ENCODE results near the gene HS6ST3. TPM values are rescaled to one million over a fixed set of nuclear protein-coding genes. Genes with fewer than 3 reads are reported as not detected.

Gene HS6ST3
- total and polyA plus RNA-seq, 9 of the 15 experiments (the other 6 are each of a cell fraction or from before 2014, with no cell fraction given): not detected

GRCh38 chr13:96089139-96089538, 768 bp upstream of the HS6ST3 start:
- intact Hi-C loops (cut with micrococcal nuclease): no loop called here
- H2AFZ ChIP-seq (ENCODE audit: low read depth, low read length): no peak overlapping the region
- in situ Hi-C loops (cut with MboI): no loop called here
- peaks cover 16 to 19% of the 10 kb centered on the region in 2 experiments for H3K27me3 ChIP-seq (ENCODE audit: control insufficient read depth in 2 of 2, insufficient read depth in 2 of 2, low read length in 2 of 2)
- no TSS peak for BruUV-seq (replicated peaks)
- no peak overlapping the region for H3K9ac ChIP-seq (ENCODE audit: insufficient read depth in 1 of 2, low read depth in 2 of 2, low read length in 2 of 2)
- ATAC-seq: no peak
- H3K79me2 ChIP-seq (ENCODE audit: control insufficient read depth, insufficient read depth, low read length): no peaks in the 10 kb centered on the region
- WGBS (ENCODE audit: insufficient coverage, low coverage, missing lambda C conversion rate): 0% methylated on average over 4 of the region's 4 CpGs
- ChIA-PET CTCF (ENCODE audit: low intra/inter-chr PET ratio) (no interaction called here), POLR2A (interaction anchor here (1.0 kb wide), 1 partner anchor 9 kb away, joined by 3 read pairs; no protein-coding TSS in a partner anchor)
- H3K36me3 ChIP-seq (ENCODE audit: control insufficient read depth, insufficient read depth, low read length): no peaks in the 10 kb centered on the region
- H3K4me2 ChIP-seq (ENCODE audit: insufficient read depth, low read length): no peak overlapping the region
- no peak overlapping the region for H3K4me3 ChIP-seq
- FAIRE-seq: no peak
- H3K4me1 ChIP-seq (replicated peaks in 1 of 2; ENCODE audit: control insufficient read depth in 2 of 2, insufficient read depth in 2 of 2, low read length in 2 of 2): peaks cover 0 to 18% of the 10 kb centered on the region in 2 experiments; a peak in 2 of 5 replicates
- no peaks in the 10 kb centered on the region for H3K9me1 ChIP-seq (ENCODE audit: control insufficient read depth, insufficient read depth, low read length)
- TF ChIP-seq ETV1 (tag; conservative IDR thresholded peaks at IDR 0.05; ENCODE audit: low read depth) (no peak), CBX2 (IDR thresholded peaks at IDR 0.05; ENCODE audit: insufficient read depth, low read length, poor library complexity, severe bottlenecking) (peak; percentile 51)
- no peaks in the 10 kb centered on the region for H4K20me1 ChIP-seq (replicated peaks; ENCODE audit: control insufficient read depth, insufficient read depth, low read length)
- DNase-seq (ENCODE audit: extremely low read depth in 1 of 4, low spot score in 3 of 4): no peak
- H3K27ac ChIP-seq (ENCODE audit: extremely low read depth, low read depth, low read length): no peak overlapping the region
- H3K9me3 ChIP-seq (replicated peaks; ENCODE audit: control insufficient read depth, insufficient read depth, low read depth, low read length): no peaks in the 10 kb centered on the region

- no peak overlapping the region for H2AFZ ChIP-seq (ENCODE audit: low read depth, low read length)
- no peaks in the 10 kb centered on the region for H3K9me3 ChIP-seq (replicated peaks; ENCODE audit: control insufficient read depth, insufficient read depth, low read depth, low read length)
Measured at GRCh38 chr13:96090240-96091101, 564 bp downstream of the HS6ST3 start.

More at GRCh38 chr13:96090240-96091101, 564 bp downstream of the HS6ST3 start:
- no peak overlapping the region for H3K4me3 ChIP-seq
- TF ChIP-seq MYC (IDR thresholded peaks at IDR 0.05; ENCODE audit: low read depth, low read length) (no peak), MYC (CRISPR knock-in tag; IDR thresholded peaks at IDR 0.05; ENCODE audit: borderline replicate concordance, low read depth) (no peak), HLTF (IDR thresholded peaks at IDR 0.05) (no peak), SRSF7 (optimal IDR thresholded peaks at IDR 0.05; ENCODE audit: low read depth, low read length) (no peak), MCM3 (IDR thresholded peaks at IDR 0.05) (no peak), GTF2A2 (tag; IDR thresholded peaks at IDR 0.05) (no peak), SRSF1 (IDR thresholded peaks at IDR 0.05; ENCODE audit: low read depth, low read length) (no peak)
- TF ChIP-seq, protein P1, sequence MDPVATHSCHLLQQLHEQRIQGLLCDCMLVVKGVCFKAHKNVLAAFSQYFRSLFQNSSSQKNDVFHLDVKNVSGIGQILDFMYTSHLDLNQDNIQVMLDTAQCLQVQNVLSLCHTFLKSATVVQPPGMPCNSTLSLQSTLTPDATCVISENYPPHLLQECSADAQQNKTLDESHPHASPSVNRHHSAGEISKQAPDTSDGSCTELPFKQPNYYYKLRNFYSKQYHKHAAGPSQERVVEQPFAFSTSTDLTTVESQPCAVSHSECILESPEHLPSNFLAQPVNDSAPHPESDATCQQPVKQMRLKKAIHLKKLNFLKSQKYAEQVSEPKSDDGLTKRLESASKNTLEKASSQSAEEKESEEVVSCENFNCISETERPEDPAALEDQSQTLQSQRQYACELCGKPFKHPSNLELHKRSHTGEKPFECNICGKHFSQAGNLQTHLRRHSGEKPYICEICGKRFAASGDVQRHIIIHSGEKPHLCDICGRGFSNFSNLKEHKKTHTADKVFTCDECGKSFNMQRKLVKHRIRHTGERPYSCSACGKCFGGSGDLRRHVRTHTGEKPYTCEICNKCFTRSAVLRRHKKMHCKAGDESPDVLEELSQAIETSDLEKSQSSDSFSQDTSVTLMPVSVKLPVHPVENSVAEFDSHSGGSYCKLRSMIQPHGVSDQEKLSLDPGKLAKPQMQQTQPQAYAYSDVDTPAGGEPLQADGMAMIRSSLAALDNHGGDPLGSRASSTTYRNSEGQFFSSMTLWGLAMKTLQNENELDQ (CRISPR knock-in tag; IDR thresholded peaks at IDR 0.05; ENCODE audit: borderline replicate concordance): no peak
- no peak for ATAC-seq
- H3K9me1 ChIP-seq (ENCODE audit: control insufficient read depth, insufficient read depth, low read length): no peaks in the 10 kb centered on the region
- intact Hi-C loops (cut with micrococcal nuclease): no loop called here
- in situ Hi-C loops (cut with MboI): no loop called here
- DNase-seq (ENCODE audit: extremely low read depth in 1 of 4, low spot score in 3 of 4): peak in 2 of 4 experiments; percentile 5 to 8
- H3K9ac ChIP-seq (ENCODE audit: insufficient read depth in 1 of 2, low read depth in 2 of 2, low read length in 2 of 2): no peak overlapping the region
- no peak overlapping the region for H3K4me2 ChIP-seq (ENCODE audit: insufficient read depth, low read length)
- BruUV-seq (replicated peaks): no TSS peak
- no peaks in the 10 kb centered on the region for H3K79me2 ChIP-seq (ENCODE audit: control insufficient read depth, insufficient read depth, low read length)
- H3K27ac ChIP-seq (ENCODE audit: extremely low read depth, low read depth, low read length): no peak overlapping the region
- no peaks in the 10 kb centered on the region for H3K36me3 ChIP-seq (ENCODE audit: control insufficient read depth, insufficient read depth, low read length)
- no peak for FAIRE-seq
- H3K4me1 ChIP-seq (replicated peaks in 1 of 2; ENCODE audit: control insufficient read depth in 2 of 2, insufficient read depth in 2 of 2, low read length in 2 of 2): peaks cover 0 to 18% of the 10 kb centered on the region in 2 experiments; a peak in 2 of 5 replicates
- 0% methylated on average over 2 of the region's 133 CpGs for WGBS (ENCODE audit: insufficient coverage, low coverage, missing lambda C conversion rate)
- CTCF ChIA-PET (ENCODE audit: low intra/inter-chr PET ratio): no interaction called here
- POLR2A ChIA-PET: no interaction called here
- peaks cover 16 to 19% of the 10 kb centered on the region in 2 experiments for H3K27me3 ChIP-seq (ENCODE audit: control insufficient read depth in 2 of 2, insufficient read depth in 2 of 2, low read length in 2 of 2)
- H4K20me1 ChIP-seq (replicated peaks; ENCODE audit: control insufficient read depth, insufficient read depth, low read length): no peaks in the 10 kb centered on the region
